Measurements from ENCODE around the gene ADGRL3.
A peak's percentile ranks its signal among the peaks of the same experiment; 100 is the strongest.
"Not testable (repeated sequence)": the region's sequence is repeated elsewhere in the genome, so short reads cannot be mapped to it uniquely, and the experiment has no call there.

The ADGRL3 gene

DNA sequence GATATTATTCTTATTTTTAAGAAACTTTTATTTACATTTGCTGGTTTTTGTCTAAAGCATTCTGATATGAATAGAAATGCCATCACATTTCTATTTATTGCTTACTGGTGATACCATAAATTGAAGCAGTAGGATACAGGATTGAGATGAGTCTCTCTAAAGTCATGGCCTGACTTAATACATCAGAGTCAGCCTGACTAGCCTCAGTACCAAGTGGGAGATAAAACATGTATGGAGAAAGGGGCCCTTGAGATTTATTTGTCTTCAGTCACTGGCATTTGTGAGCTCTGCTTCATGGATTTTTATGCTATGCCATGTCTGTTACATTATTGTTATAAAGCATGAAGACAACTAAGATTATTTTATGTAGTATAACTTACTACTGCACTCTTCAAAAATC, 465.5 kb downstream of the ADGRL3 start:
- no peak for DNase-seq

DNA sequence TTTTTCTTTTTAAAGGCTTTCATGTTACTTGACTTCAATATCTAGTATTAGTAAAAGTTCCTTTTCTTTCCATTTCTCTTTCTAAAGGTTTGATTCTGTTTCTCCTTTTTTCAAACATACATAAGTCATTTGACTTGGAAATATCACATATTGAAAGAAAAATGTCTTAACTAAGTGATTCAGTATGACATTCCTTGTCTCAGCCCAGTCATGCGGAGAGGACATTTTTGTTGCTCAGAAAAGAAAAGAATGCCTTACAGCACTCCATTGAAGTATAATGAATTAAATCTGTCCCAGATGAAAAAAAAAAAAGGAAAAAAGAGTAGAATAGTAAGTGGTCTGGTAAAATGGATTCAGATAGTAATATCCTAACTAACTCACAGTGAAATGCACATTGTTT, 466.1 kb downstream of the ADGRL3 start:
- no peak for DNase-seq

DNA sequence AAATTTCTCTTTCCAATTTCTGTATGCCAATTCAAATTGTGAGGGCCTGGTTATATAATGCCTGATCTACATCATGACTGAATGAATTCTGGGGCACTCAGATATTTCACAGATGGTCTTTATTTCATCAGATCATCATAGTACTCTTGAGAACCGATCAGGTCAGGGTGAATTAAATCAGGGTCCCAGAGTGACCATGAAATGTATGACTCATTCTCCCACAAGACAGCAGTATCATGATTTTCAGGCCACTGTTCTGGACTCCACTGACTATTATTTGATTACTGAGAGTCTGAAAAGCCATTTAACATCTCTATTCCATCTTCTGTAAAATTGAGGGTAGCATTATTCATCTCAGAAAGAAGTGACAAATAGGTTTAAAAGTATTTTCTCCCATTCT, 471.5 kb downstream of the ADGRL3 start:
- no peak for DNase-seq

DNA sequence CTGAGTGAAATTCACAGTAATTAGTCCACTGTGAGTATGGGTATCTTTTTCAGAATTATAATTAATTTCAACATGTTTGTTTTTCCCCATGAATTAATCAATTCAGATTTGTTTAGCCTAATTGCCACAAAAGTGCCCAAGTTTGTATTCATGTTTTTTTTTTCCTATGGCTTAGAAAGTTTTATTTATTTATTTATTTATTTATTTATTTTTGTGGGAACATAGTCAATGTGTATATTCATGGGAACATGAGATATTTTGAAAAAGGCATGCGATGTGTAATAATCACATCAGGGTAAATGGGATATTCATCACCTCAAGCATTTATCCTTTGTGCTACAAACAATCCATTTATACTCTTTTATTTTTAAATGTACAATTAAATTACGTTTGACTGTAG, 475.3 kb downstream of the ADGRL3 start:
- no peak for DNase-seq

DNA sequence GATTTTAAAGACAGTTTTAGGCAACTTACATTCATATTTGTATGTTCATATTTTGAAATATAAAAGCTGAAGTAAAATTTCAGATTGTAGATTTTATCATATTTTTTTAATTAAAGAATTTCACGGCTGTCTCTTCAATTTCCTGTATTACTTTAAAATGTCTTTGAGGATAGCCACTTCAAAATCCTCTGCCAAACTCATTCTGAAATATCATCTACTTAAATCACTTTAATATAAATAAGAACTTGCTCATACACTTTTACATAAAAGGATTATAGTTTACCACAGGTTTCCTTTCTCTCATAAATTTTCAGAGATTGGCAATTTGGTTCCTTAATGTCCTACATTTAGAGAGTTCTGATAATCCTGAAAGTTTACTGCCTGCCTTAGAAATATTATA, 478.2 kb downstream of the ADGRL3 start:
- DNase-seq: no peak

DNA sequence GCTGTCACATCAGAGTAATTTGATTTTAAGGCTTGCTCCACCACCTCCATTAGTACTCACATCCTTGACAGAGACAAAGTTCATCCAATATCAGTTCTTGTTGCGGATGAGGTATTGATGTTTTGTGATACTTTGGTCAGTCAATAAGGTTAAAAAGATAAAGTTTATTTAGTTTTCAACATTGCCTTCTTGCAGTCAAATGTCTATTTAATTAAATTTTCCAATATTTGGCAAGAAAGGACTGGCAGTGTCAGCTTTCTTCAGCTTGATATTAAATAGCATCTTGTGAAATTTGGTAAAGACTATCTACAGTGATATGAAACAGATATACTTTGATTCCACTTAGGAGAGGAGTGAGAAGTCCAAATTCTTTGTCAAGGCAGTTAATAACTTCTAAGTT, 493.4 kb downstream of the ADGRL3 start:
- no peak for DNase-seq

DNA sequence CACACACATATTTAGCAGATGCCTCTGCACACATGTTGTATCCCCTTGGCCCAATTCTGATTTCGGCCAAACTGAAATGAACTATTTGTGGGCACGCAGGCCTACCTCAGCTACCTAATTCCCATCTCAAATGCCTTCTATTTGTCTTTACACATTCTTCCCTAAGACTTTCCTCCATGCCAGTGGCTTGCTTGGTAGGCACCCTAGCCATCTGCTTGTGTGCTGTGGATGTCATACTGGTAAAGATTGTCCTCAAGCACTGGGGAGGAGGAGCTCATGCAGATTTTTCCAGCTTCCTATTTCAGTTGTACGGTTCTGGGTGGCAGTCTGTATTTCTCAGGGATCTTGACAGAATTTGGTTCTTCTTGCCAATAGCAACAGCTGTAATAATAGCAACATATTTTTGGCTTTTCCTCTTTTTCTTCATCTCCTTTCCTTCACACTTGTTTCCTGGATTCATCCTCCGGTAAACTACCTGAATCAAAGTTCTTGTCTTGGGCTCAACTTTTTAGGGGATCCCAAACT, 514.3 kb downstream of the ADGRL3 start:
- no peak for DNase-seq

DNA sequence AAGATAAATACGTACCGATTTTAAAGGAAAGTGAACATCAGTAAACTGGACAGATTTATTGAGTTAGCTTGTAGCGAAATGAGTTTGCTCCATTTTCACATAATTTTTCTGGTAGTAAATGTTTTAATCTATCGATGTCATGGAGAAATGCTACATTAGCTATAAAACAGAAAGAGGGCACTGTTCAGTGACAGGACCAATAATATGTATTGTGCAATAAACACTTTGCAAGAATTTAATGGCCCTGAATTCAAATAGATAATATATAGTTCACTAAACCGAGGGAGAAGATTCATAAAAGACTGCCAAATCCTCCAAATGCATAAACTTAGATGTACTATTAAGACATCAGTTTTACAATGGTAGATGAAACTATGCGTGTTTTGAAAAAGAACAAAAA, 516.3 kb downstream of the ADGRL3 start:
- DNase-seq: no peak

DNA sequence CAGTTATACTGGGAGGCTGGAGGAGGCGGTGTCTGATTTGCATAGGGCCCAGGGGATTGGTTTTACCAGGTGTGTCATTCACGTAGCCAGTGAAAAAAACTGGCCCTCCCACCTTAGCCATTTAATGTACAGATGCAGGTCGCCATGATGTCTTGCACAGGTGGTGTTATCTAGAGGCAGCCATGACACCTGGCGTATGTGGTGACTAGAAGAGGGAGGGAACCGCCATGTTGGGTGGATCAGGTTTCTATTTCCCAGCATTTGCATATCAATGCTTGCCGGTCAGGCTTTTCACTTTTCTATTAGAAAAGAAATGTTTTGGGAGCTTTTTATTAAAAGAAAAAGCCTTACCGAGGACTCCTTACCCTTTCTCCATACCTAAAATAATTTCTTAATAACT, 523.4 kb downstream of the ADGRL3 start:
- no peak for DNase-seq

DNA sequence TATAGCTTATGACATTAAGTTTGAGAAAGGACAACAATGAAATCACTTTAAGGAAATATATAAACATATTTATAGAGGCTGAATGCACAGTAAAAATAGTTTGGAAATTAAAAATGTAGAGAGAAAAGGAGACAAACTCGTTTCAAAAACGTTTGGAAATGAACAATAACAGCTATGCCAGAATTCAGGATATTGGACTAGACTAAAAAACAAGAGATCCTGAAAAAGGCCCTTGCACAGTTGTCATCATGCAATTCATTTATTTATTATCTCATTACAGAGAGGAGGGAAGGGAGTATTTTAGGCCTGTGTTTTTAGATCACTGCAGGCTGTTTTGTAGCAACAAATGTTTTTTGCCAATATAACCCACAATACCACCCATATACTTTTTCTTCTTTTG, 527.2 kb downstream of the ADGRL3 start:
- no peak for DNase-seq

DNA sequence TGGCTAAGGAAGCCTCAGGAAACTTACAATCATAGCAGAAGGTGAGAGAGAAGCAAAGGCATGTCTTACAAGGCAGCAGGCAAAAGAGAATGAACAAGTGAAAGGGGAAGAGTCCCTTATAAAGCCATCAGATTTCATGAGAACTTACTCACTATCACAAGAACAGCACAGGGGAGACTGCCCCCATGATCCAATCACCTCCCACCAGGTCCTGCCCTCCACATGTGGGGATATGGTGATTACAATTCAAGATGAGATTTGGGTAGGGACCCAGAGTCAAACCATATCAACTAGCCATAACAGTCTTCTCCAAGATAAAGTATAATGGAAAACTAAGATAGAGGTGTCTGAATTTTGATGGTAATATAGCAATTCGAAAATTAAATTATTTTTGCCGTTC, 534.3 kb downstream of the ADGRL3 start:
- no peak for DNase-seq

DNA sequence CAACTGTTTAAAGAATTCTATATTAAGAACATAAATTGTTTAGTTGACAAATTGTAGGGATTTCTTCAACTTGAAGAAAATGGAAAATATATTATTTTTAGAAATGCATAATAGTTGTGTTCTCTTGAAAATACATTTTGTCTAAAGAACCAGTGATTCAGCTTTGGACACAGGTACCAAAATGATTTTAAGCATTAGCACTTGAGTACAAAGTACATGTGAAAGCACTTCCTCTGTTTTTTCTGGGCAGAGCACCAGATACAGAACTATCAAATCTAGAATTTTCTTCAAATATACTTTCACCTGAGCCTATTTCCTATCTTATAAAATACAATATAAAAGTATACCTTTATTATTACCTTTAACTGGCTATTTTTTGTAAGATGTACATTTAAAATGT, 539.8 kb downstream of the ADGRL3 start:
- DNase-seq: no peak

DNA sequence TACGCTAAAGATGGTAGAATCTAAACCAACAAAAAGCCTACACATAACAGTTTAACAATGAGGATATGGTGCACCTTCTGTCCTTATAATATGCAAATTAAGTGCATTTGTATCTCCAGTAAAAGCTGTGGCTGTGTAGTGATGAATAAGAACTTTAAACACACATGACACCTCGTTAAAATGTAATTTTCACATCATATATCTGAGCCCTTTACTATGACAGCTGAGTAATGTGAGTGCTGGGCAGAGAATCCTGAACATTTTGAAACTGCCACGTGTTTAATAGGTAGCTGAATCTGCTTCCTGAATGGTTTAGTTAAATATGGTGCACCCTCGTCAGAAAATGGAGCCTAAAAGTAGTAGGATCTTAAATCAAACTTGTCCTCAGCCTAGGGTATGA, 540.8 kb downstream of the ADGRL3 start:
- DNase-seq: no peak

DNA sequence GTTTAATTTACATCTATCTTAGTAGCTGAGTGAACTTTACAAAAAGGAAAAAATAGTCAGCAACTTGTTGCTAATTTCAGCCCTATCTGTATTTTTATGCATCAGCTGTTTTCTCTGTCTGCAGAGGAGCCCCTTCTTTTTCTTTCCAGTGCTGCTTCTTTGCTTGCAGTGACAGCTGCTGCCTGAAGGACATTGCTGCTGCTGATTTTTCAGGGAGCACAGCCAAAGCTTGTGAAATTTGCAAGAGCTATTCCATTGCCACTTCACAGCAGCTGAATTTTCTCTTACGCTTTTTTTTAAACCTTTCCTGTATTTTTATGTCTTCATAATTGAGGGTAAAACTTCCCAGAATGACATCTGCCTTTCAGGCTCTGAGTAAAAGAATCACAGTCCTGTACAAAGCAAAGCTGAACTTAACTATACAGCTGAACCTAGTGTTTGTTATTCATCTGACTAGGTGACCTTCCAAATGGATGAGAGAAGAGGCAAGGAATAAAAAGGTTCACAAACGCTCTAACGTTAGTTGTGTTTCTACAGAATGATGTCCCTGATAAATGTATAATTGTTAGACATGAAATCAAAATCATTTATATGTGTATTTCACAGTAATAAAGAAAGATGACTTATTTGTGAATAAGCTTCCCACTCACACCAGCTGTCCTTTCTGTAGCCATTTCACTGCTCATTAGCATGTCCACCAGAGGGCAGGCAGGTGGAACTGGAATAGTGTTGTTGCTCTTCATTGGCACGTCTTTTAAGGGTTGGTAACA, 541.4 kb downstream of the ADGRL3 start:
- peak; percentile 0 for DNase-seq

DNA sequence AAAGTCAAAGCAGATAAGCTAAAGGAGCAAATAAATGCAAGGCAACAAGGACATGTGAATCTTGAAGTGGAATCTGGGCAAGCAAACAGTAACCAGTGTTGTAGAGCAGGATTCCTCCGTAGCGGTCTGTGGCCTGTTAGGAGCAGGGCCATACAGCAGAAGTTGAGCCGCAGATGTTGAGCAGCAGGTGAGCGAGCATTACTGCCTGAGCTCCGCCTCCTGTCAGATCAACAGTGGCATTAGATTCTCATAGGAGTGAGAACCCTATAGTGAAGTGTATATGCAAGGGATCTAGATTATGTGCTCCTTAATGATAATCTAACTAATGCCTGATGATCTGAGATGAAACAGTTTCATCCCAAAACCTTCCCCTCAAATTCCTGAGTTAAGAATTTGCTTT, 550.7 kb downstream of the ADGRL3 start:
- no peak for DNase-seq

DNA sequence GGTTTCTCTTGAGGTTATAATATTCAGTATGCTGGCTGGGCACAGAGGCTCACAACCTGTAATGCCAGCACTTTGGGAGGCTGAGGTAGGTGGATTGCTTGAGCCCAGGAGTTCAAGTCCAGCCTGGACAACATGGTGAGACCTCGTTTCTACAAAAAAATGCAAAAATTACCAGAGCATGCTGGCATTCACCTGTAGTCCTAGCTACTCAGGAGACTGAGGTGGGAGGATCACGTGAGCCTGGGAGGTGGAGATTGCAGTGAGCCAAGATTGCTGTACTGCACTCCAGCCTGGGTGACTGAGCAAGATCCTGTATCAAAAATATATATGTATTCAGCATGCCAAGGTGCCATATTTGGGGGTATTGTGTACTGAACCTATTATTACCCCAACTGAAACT, 552.5 kb downstream of the ADGRL3 start:
- DNase-seq: no peak

DNA sequence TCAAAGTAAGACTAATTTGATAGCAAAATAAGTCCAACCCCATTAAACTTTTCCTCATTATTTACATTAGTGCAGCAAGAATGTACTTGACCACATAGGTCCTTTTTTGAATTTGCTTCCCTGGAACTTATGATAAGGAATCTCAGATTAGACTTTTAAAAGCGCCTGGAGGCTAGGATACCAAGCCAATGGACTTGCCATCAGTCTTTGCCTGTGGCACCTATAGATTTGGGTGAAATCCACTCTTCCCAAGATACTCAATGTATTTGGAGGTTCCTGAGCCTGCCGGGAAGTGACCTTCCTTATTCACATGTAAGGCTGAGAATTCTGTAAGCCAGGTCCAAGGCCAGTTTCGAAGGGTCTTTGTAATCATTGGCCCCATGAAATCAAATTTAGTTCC, 553.6 kb downstream of the ADGRL3 start:
- DNase-seq: no peak

DNA sequence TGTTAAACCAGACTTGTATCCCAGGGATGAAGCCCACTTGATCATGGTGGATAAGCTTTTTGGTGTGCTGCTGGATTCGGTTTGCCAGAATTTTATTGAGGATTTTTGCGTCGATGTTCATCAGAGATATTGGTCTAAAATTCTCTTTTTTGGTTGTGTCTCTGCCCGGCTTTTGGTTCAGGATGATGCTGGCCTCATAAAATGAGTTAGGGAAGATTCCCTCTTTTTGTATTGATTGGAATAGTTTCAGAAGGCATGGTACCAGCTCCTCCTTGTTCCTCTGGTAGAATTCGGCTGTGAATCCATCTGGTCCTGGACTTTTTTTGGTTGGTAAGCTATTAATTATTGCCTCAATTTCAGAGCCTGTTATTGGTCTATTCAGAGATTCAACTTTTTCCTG, 556.8 kb downstream of the ADGRL3 start:
- DNase-seq: not testable (repeated sequence)

DNA sequence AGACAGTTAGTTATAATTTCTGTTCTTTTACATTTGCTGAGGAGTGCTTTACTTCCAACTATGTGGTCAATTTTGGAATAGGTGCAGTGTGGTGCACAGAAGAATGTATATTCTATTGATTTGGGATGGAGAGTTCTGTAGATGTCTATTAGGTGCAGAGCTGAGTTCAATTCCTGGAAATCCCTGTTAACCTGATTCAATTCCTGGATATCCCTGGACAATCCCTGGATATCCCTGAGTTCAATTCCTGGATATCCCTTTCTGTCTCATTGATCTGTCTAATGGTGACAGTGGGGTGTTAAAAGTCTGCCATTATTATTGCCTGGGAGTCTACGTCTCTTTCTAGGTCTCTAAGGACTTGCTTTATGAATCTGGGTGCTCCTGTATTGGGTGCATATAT, 557.9 kb downstream of the ADGRL3 start:
- not testable (repeated sequence) for DNase-seq

DNA sequence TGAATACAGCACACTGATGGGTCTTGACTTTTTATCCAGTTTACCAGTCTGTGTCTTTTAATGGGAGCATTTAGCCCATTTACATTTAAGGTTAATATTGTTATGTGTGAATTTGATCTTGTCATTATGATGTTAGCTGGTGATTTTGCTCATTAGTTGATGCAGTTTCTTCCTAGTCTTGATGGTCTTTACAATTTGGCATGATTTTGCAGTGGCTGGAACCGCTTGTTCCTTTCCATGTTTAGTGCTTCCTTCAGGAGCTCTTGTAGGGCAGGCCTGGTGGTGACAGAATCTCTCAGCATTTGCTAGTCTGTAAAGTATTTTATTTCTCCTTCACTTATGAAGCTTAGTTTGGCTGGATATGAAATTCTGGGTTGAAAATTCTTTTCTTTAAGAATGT, 558.5 kb downstream of the ADGRL3 start:
- not testable (repeated sequence) for DNase-seq

DNA sequence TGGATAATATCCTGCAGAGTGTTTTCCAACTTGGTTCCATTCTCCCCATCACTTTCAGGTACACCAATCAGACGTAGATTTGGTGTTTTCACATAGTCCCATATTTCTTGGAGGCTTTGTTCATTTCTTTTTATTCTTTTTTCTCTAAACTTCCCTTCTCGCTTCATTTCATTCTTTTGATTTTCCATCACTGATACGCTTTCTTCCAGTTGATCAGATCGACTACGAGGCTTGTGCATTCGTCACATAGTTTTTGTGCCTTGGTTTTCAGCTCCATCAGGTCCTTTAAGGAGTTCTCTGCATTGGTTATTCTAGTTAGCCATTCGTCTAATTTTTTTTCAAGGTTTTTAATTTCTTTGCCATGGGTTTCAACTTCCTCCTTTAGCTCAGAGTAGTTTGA, 559.1 kb downstream of the ADGRL3 start:
- not testable (repeated sequence) for DNase-seq

DNA sequence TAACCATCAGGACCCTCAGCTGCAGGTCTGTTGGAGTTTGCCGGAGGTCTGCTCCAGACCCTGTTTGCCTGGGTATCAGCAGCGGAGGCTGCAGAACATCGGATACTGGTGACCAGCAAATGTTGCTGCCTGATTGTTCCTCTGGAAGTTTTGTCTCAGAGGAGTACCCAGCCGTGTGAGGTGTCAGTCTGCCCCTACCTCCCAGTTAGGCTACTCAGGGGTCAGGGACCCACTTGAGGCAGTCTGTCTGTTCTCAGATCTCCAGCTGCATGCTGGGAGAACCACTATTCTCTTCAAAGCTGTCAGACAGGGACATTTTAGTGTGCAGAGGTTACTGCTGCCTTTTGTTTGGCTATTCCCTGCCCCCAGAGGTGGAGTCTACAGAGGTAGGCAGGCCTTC, 559.8 kb downstream of the ADGRL3 start:
- DNase-seq: not testable (repeated sequence)

DNA sequence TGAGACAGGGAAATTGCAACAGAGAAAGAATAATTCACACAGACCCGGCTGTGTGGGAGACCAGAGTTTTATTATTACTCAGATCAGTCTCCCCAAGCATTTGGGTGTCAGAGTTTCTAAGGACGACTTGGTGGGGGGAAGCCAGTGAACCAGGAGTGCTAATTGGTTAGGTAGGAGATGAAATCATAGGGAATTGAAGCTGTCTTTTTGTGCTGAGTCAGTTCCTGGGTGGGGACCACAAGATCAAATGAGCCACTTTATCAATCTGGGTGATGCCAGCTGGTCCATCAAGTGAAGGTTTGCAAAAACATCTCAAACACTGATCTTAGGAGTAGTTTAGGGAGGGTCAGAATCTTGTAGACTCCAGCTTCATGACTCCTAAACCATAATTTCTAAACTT, 560.7 kb downstream of the ADGRL3 start:
- DNase-seq: no peak

DNA sequence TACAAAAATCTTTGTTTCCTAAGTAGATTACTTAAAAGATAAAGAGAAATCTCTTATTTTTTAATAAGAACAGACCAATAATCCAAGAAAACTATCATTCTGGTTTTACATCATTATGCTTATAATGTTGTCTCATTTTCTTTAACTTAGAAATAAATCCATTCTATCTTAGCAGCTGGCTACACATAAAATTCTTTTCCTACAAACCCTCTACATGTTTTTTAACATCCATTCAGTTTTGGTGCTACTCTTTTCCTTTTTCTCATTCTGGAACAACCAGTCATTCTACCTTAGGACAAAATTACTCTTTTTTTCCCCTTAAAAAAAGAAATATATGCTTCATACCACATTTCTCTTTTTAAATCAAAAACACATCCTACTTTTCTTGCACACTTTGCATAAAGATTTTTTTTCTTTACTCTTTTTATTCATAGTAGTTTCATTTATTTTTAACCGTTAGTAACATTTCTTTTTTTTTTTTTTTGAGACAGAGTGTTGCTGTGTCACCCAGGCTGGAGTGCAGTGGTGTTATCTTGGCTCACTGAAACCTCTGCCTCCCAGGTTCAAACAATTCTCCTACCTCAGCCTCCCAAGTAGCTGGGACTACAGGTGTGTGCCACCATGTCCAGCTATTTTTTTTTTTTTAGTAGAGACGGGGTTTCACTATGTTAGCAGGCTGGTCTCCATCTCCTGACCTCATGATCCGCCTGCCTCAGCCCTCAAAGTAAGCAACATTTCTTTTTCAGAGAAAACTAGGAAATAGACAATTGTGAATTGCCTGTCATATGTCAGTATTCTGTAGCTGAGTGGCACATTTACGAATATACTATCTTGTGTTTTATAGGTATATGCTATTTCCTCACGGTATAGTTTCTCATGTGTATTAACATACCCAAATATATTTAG, 562.8 kb downstream of the ADGRL3 start:
- DNase-seq: no peak

Data from GDM1 (cell line).